Lower lobe of right lung (tissue), 2 donors: ENCODE measurements around the gene ACR. TPM values are rescaled to one million over a fixed set of nuclear protein-coding genes. Genes with fewer than 3 reads are reported as not detected.
"Not testable (repeated sequence)": the region's sequence is repeated elsewhere in the genome, so short reads cannot be mapped to it uniquely, and the experiment has no call there.

ENCODE experiments used
- ATAC-seq, 2 donors: fragments of 200-7000 bp; cut with Tn5 transposase; one replicate each; pipeline ENCODE4 v1.9.1; 2020 to 2022; ENCODE audit warnings: mild to moderate bottlenecking in 2 of 2, moderate library complexity in 2 of 2
- DNase-seq: peaks from one replicate; pipeline ENCODE4 v3.0.0-alpha.2; 2020
- H3K27ac ChIP-seq: fragments of 200-600 bp; one replicate; pipeline ENCODE4 v1.8.0; 2022
- H3K27me3 ChIP-seq: fragments of 200-600 bp; one replicate; pipeline ENCODE4 v1.8.0; 2022; ENCODE audit warnings: low read depth
- H3K36me3 ChIP-seq: fragments of 200-600 bp; one replicate; pipeline ENCODE4 v1.8.0; 2022; ENCODE audit warnings: mild to moderate bottlenecking
- H3K4me1 ChIP-seq: fragments of 200-600 bp; one replicate; pipeline ENCODE4 v1.8.0; 2022
- H3K4me3 ChIP-seq: fragments of 200-600 bp; one replicate; pipeline ENCODE4 v1.8.0; 2022; ENCODE audit warnings: mild to moderate bottlenecking
- H3K9me3 ChIP-seq: fragments of 200-600 bp; one replicate; pipeline ENCODE4 v1.8.0; 2022
- CTCF ChIP-seq: fragments of 200-600 bp; IDR thresholded peaks from one replicate; pipeline ENCODE4 v1.8.0; 2022; ENCODE audit warnings: antibody characterized with exemption, mild to moderate bottlenecking
- intact Hi-C: fragments of 100-400 bp; cut with DNase I; formaldehyde crosslinking; loops from one replicate; pipeline ENCODE4 v1.11.0; 2022
- total RNA-seq: library from RNA; stranded (reverse); fragmentation: NEBNext Ultra II Directional; extraction: Animal tissue kit (Norgen Biotek cat#: 25700); gene quantifications from one replicate; pipeline ENCODE4 v1.2.1, GENCODE V29; 2021
- donor health status: DM: no; HTN: yes; CAD: no; lungs with severe emphysema.

Gene ACR
- total RNA-seq, 1 donor from 2014 or later, result 0.62 TPM

DNA sequence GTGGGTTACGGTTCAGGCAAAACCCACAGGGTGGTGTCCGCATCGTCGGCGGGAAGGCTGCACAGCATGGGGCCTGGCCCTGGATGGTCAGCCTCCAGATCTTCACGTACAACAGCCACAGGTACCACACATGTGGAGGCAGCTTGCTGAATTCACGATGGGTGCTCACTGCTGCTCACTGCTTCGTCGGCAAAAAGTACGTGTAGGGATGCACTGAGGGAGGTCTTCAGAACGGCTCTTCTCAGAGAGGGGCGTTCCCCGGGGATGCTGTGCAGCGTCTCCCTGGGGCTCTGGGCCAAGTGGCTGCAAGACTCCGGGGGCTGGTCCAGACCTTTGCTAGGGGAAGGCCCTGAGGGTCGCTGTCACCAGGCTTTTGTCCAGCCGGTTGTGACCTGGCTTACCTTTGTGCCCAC is 1.3 kb downstream of the ACR start:
- no peaks in the 10 kb centered on the region for H3K36me3 ChIP-seq
- no peaks in the 10 kb centered on the region for H3K4me1 ChIP-seq
- no peak for TF ChIP-seq CTCF
- no peaks in the 10 kb centered on the region for H3K9me3 ChIP-seq
- intact Hi-C loops, result no loop called here
- H3K27me3 ChIP-seq, result no peaks in the 10 kb centered on the region
- ATAC-seq, result no peak
- no peak overlapping the region for H3K4me3 ChIP-seq
- no peak overlapping the region for H3K27ac ChIP-seq
- DNase-seq, result peak; percentile 26

DNA sequence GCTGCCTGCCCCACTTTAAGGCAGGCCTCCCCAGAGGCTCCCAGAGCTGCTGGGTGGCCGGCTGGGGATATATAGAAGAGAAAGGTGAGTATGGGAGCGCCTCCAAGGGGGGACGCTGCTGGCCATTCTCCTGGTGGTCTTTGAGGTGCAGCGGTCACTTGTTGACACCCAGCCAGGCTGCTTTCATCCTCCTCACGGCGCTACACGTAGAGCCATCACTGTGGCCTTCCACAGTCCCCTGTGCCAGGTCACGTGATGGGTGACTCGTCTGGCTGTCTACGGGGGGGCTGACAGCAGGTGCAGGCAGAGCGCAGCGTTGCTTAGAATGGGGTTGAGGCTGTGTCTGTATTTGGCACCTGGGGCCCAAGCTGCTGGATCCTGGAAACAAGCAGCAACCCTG is 1.9 kb downstream of the ACR start:
- Histone ChIP-seq H3K9me3 (no peaks in the 10 kb centered on the region), H3K36me3 (no peaks in the 10 kb centered on the region), H3K27ac (no peak overlapping the region), H3K4me3 (no peak overlapping the region), H3K4me1 (no peaks in the 10 kb centered on the region), H3K27me3 (no peaks in the 10 kb centered on the region)
- TF ChIP-seq CTCF, result no peak
- intact Hi-C loops, result no loop called here
- ATAC-seq, result no peak
- DNase-seq, result peak; percentile 28

DNA sequence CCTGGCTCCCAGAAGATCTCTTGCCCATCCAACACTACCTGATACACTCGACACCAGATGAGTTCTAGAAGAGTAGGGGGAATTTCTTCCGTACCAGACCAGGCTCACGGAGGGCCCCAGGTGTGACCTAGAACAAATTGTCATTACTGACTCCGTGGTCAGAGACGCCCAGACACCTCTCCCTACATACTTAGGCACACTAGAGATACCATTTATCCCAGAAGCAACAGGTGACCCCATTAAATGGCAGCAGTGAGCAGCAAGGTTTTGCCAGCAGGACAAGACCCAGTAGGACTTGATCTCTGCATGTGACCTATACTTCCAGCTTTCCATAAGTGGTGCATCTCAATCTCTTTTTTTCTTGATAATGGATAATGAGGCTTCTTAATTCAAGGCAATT is 2.7 kb downstream of the ACR start:
- H3K36me3 ChIP-seq, H3K9me3 ChIP-seq, H3K4me1 ChIP-seq, ATAC-seq, H3K4me3 ChIP-seq, DNase-seq, H3K27me3 ChIP-seq, intact Hi-C loops, H3K27ac ChIP-seq: not testable (repeated sequence)

DNA sequence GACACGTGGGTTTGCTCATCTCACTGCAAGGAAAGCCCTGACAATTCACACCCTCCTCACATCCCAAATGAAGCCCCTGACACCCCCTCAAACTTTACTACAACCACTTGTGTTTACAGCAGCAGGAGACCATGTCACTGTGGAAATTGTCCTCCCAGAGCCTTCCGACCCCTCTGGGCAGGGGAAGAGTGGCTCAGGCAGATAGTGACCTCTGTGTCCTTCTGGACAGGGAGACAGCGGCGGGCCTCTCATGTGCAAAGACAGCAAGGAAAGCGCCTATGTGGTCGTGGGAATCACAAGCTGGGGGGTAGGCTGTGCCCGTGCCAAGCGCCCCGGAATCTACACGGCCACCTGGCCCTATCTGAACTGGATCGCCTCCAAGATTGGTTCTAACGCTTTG is 6.4 kb downstream of the ACR start:
- H3K36me3 ChIP-seq, H3K27me3 ChIP-seq, intact Hi-C loops, DNase-seq, H3K9me3 ChIP-seq, H3K4me3 ChIP-seq, H3K27ac ChIP-seq, H3K4me1 ChIP-seq, ATAC-seq: not testable (repeated sequence)

- H3K27ac ChIP-seq, H3K9me3 ChIP-seq, intact Hi-C loops, H3K27me3 ChIP-seq, ATAC-seq, H3K4me1 ChIP-seq, H3K4me3 ChIP-seq, H3K36me3 ChIP-seq, DNase-seq: not testable (repeated sequence)
These were observed 9.5 kb downstream of the ACR start for GRCh38 chr22:50747521-50747920.

DNA sequence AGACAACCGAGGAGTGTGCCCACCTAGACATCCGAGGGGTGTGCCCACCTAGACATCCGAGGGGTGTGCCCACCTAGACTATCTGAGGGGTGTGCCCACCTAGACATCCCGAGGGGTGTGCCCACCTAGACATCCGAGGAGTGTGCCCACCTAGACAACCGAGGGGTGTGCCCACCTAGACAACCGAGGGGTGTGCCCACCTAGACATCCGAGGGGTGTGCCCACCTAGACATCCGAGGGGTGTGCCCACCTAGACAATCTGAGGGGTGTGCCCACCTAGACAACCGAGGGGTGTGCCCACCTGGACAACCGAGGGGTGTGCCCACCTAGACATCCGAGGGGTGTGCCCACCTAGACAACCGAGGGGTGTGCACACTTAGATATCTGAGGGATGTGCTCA is 10.6 kb downstream of the ACR start:
- H3K4me3 ChIP-seq, H3K36me3 ChIP-seq, H3K4me1 ChIP-seq, DNase-seq, H3K27ac ChIP-seq, ATAC-seq, H3K27me3 ChIP-seq, H3K9me3 ChIP-seq, intact Hi-C loops: not testable (repeated sequence)

DNA sequence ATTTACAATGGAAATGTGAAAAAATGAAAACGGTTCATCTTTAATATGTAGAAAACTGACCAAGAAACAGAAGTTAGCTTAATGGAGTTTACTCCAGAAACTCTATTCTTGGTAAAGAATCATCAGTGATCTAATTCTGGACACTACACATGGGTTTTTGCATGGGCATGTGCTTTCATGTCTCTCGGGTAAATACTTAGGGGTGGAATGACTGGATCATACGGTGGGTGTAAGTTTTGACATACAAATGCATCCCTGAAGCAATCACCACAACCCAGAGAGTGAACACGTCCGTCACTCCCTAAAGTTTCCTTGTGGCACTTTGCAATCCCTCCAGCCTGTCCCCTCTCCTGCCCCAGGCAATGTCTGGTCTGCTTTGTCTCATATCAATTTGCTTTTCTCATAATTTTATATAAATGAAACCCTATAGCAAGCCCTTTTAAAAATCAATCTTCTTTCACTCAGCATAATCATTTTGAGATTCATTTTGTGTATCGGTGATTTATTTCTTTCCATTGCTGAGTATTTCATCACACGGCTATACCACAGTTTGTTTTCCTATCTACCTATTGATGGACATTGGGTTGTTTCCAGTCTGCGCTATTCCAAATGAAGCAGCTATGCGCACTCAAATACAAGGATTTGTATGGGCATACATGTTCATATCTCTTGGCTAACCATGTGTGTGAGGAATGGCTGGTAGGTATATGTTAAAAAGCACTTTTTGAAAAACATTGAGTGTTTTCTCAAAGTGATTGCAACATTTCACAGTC is 11.5 kb downstream of the ACR start:
- H3K36me3 ChIP-seq, H3K27me3 ChIP-seq, intact Hi-C loops, ATAC-seq, H3K9me3 ChIP-seq, H3K27ac ChIP-seq, H3K4me1 ChIP-seq, H3K4me3 ChIP-seq, DNase-seq: not testable (repeated sequence)

DNA sequence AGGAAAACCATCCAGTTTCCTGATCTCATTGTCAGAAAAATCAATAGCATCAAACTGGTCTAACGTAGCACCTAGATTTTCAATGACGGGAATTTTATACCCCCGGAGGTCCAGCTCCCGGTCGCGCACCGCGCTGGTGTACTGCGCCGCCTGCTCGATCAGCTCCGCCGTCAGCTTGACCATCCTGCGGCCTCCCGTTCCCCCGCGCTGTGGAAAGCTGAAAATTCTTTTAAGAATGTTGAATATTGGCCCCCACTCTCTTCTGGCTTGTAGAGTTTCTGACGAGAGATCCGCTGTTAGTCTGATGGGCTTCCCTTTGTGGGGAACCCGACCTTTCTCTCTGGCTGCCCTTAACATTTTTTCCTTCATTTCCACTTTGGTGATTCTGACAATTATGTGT is 17.2 kb downstream of the ACR start:
- H3K27ac ChIP-seq, H3K4me3 ChIP-seq, DNase-seq, H3K27me3 ChIP-seq, H3K36me3 ChIP-seq, H3K9me3 ChIP-seq, intact Hi-C loops: not testable (repeated sequence)
- ATAC-seq, result peak in 1 of 2 donors; percentile 27
- peaks cover 13% of the 10 kb centered on the region for H3K4me1 ChIP-seq

- DNase-seq, H3K36me3 ChIP-seq, H3K27ac ChIP-seq, H3K9me3 ChIP-seq, ATAC-seq, H3K27me3 ChIP-seq, intact Hi-C loops: not testable (repeated sequence)
- H3K4me1 ChIP-seq, result peaks cover 13% of the 10 kb centered on the region
- H3K4me3 ChIP-seq, result peak overlapping the region; percentile 59
These were observed 18.4 kb downstream of the ACR start for GRCh38 chr22:50756406-50756805.
